MM.1S (cell line): ENCODE data around the gene CITED2.
A peak's percentile ranks its signal among the peaks of the same experiment; 100 is the strongest.

ENCODE experiments used
- DNase-seq: peaks from one replicate; pipeline ENCODE4 v3.0.0-alpha.2; 2015
- H2AFZ ChIP-seq: fragments of 300-600 bp; sonication (generic); 2 replicates; pipeline ENCODE4 v1.6.0; 2016; ENCODE audit warnings: antibody characterized with exemption, low read length
- H3F3A ChIP-seq: fragments of 300-600 bp; sonication (generic); 2 replicates; pipeline ENCODE4 v1.6.1; 2016; ENCODE audit warnings: mild to moderate bottlenecking, antibody characterized with exemption, low read length, moderate library complexity, mixed read lengths; ENCODE audit not compliant: insufficient read depth
- H3K27ac ChIP-seq: fragments of 300-600 bp; sonication (generic); 2 replicates; pipeline ENCODE4 v1.5.1; 2016; ENCODE audit warnings: mild to moderate bottlenecking, low read length
- H3K27me3 ChIP-seq: fragments of 300-600 bp; sonication (generic); replicated peaks from 2 replicates; pipeline ENCODE4 v1.6.0; 2016; ENCODE audit warnings: low read length; ENCODE audit not compliant: insufficient read depth
- H3K36me3 ChIP-seq: fragments of 300-600 bp; sonication (generic); replicated peaks from 2 replicates; pipeline ENCODE4 v1.6.1; 2016; ENCODE audit warnings: mild to moderate bottlenecking, low read length, mixed read lengths; ENCODE audit not compliant: insufficient read depth
- H3K4me1 ChIP-seq: fragments of 300-600 bp; sonication (generic); 2 replicates; pipeline ENCODE4 v1.6.1; 2016; ENCODE audit warnings: low read length, mixed read lengths
- H3K4me2 ChIP-seq: fragments of 300-600 bp; sonication (generic); 2 replicates; pipeline ENCODE4 v1.6.0; 2016; ENCODE audit warnings: low read depth, low read length
- H3K4me3 ChIP-seq: fragments of 300-600 bp; sonication (generic); 2 replicates; pipeline ENCODE4 v1.5.1; 2016; ENCODE audit warnings: low read length, mixed read lengths
- H3K79me2 ChIP-seq: fragments of 300-600 bp; sonication (generic); 2 replicates; pipeline ENCODE4 v1.6.1; 2016; ENCODE audit warnings: mixed run types, low read length, mixed read lengths
- H3K9ac ChIP-seq: fragments of 300-600 bp; sonication (generic); 2 replicates; pipeline ENCODE4 v1.6.1; 2016; ENCODE audit warnings: low read length, mixed read lengths
- H3K9me2 ChIP-seq: fragments of 300-600 bp; sonication (generic); replicated peaks from 2 replicates; pipeline ENCODE4 v1.6.1; 2016; ENCODE audit warnings: mild to moderate bottlenecking, low read length, mixed read lengths; ENCODE audit not compliant: insufficient read depth
- H3K9me3 ChIP-seq: fragments of 300-600 bp; sonication (generic); replicated peaks from 2 replicates; pipeline ENCODE4 v1.6.1; 2016; ENCODE audit warnings: mild to moderate bottlenecking, low read length, mixed read lengths; ENCODE audit not compliant: insufficient read depth
- H4K20me1 ChIP-seq: fragments of 300-600 bp; sonication (generic); 2 replicates; pipeline ENCODE4 v1.6.1; 2016; ENCODE audit warnings: mild to moderate bottlenecking, low read length, moderate library complexity, mixed read lengths; ENCODE audit not compliant: insufficient read depth
- CTCF ChIP-seq: fragments of 300-600 bp; sonication (generic); IDR thresholded peaks from 2 replicates; pipeline ENCODE4 v1.5.1; 2016; ENCODE audit warnings: antibody characterized with exemption, low read length, mixed read lengths
- EZH2 ChIP-seq: fragments of 300-600 bp; sonication (generic); optimal IDR thresholded peaks from 2 replicates; pipeline ENCODE3; 2017; ENCODE audit warnings: low read depth, mild to moderate bottlenecking, antibody characterized with exemption, low read length, mixed read lengths
- EZH2phosphoT487 ChIP-seq: fragments of 300-600 bp; sonication (generic); IDR thresholded peaks from 2 replicates; pipeline ENCODE4 v1.6.1; 2018; ENCODE audit warnings: antibody characterized with exemption, low read length

Gene CITED2

GRCh38 chr6:139369568-139370282 is 4.7 kb downstream of the CITED2 start:
- peak; percentile 56 for DNase-seq
- Histone ChIP-seq H3K9ac (peak overlapping the region; percentile 23; the same call in 1 of the 2 replicates), H3K9me2 (no peaks in the 10 kb centered on the region), H4K20me1 (no peaks in the 10 kb centered on the region; the same call in 1 of the 2 replicates), H3K4me3 (peak overlapping the region; percentile 98), H3K79me2 (peaks cover 33% of the 10 kb centered on the region), H3K27me3 (no peaks in the 10 kb centered on the region), H3K27ac (peak overlapping the region; percentile 72), H3K36me3 (no peaks in the 10 kb centered on the region), H3K4me2 (peak overlapping the region; percentile 72), H3F3A (peaks cover 34% of the 10 kb centered on the region), H2AFZ (peak overlapping the region; percentile 26; the same call in 1 of the 2 replicates), H3K4me1 (peaks cover 25% of the 10 kb centered on the region), H3K9me3 (no peaks in the 10 kb centered on the region)
- TF ChIP-seq EZH2: no peak
- TF ChIP-seq EZH2phosphoT487: no peak
- TF ChIP-seq CTCF: peak; percentile 66

DNA sequence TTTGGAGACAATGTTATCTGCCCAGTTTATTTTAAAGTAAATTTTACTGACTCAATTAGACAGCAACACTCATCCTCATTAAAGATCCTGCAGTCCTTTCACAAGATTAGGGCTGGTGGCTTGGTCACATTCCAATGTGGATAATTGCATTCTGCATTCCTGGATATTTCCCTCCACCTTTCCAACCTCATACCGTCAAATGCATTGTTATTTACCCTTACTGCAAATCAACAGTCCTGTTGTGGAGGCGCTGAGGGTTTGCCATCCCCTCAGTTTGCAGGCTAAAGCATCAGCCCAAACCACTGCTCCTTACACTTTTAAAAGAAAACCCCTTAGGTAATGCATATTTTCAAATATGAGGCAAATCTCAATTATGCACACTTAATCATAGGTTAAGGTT is 5.4 kb downstream of the CITED2 start:
- H3K9me2 ChIP-seq: no peaks in the 10 kb centered on the region
- H3K9ac ChIP-seq: no peak overlapping the region
- DNase-seq: no peak
- H3K27me3 ChIP-seq: no peaks in the 10 kb centered on the region
- H3K4me3 ChIP-seq: no peak overlapping the region
- H3K9me3 ChIP-seq: no peaks in the 10 kb centered on the region
- TF ChIP-seq EZH2phosphoT487 (no peak), EZH2 (no peak), CTCF (no peak)
- peaks cover 30% of the 10 kb centered on the region for H3F3A ChIP-seq
- H3K27ac ChIP-seq: no peak overlapping the region
- peaks cover 30% of the 10 kb centered on the region for H3K79me2 ChIP-seq
- no peak overlapping the region for H3K4me2 ChIP-seq
- H2AFZ ChIP-seq: no peak overlapping the region
- H3K36me3 ChIP-seq: no peaks in the 10 kb centered on the region
- H3K4me1 ChIP-seq: peaks cover 29% of the 10 kb centered on the region
- H4K20me1 ChIP-seq: no peaks in the 10 kb centered on the region; the same call in 1 of the 2 replicates

DNA sequence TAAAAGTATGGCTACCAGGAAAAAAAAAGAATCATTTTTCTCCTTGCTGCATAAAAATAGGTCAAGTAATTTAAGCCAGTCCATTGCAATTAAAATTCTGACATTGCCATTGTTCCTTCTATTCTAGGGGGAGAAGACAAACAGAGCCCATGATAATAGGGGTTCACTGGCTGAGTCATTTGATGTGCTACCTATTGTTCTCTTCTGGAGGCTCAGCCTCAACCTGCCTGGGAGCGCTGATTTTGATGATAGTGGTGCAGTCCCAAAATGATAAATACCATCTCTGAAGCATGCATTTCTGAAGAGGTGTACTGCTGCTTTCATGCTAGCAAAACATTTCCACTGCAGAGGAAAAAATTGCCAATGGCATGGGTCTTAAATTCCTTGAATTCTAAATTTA is 5.8 kb downstream of the CITED2 start:
- TF ChIP-seq EZH2phosphoT487: no peak
- no peak for TF ChIP-seq CTCF
- no peak for TF ChIP-seq EZH2
- H4K20me1 ChIP-seq: no peaks in the 10 kb centered on the region; the same call in 1 of the 2 replicates
- no peaks in the 10 kb centered on the region for H3K27me3 ChIP-seq
- H3K36me3 ChIP-seq: no peaks in the 10 kb centered on the region
- H3K4me3 ChIP-seq: no peak overlapping the region
- H3K27ac ChIP-seq: no peak overlapping the region
- peaks cover 29% of the 10 kb centered on the region for H3K4me1 ChIP-seq
- no peaks in the 10 kb centered on the region for H3K9me3 ChIP-seq
- H3K9ac ChIP-seq: no peak overlapping the region
- H3F3A ChIP-seq: peaks cover 26% of the 10 kb centered on the region
- H3K9me2 ChIP-seq: no peaks in the 10 kb centered on the region
- H2AFZ ChIP-seq: no peak overlapping the region
- H3K4me2 ChIP-seq: no peak overlapping the region
- no peak for DNase-seq
- peaks cover 26% of the 10 kb centered on the region for H3K79me2 ChIP-seq
